Posterior vena cava (tissue), 2 donors: ENCODE results near the gene GRM4. TPM values are rescaled to one million over a fixed set of nuclear protein-coding genes. Genes with fewer than 3 reads are reported as not detected.

Experiments used
- DNase-seq: peaks from one replicate; pipeline ENCODE4 v3.0.0-alpha.2; 2020; ENCODE audit warnings: low spot score
- intact Hi-C, 2 donors: fragments of 100-400 bp; cut with DNase I; formaldehyde crosslinking; loops; one replicate each; pipeline versions ENCODE4 v1.14.1 to v1.14.2; 2022 to 2023
- total RNA-seq, 2 donors: library from RNA; stranded (reverse); fragmentation: NEBNext Ultra II Directional; extraction: Animal tissue kit (Norgen Biotek cat#: 25700); gene quantifications; one replicate each; pipeline ENCODE4 v1.2.1, GENCODE V29; 2021
- donor health status: DM: yes; HTN: yes; CAD: no.
- donor health status: DM: yes; HTN: yes; CAD: no.

Gene GRM4
- total RNA-seq, 2 donors from 2014 or later: not detected

GRCh38 chr6:34161857-34162515 lies 16.1 kb upstream of the GRM4 start:
- intact Hi-C loops: loop anchor here in 1 of 2 donors (10.0 kb wide), 1 partner anchor 443 kb away; no protein-coding TSS in a partner anchor
- peak; percentile 40 for DNase-seq

GRCh38 chr6:34159844-34160243 lies 14.0 kb upstream of the GRM4 start:
- intact Hi-C loops: loop anchor here (10.0 kb wide), 3 partner anchors 395 to 575 kb away; partner anchors contain the start of gene BAK1 (in 1 of the 2)
- peak; percentile 17 for DNase-seq

- DNase-seq: peak; percentile 11
- intact Hi-C loops: loop anchor here (10.0 kb wide), 2 partner anchors 394 to 574 kb away; partner anchors contain the start of gene BAK1 (in 1 of the 2)
These were observed 13.0 kb upstream of the GRM4 start for GRCh38 chr6:34158876-34159275.

- peak; percentile 68 for DNase-seq
- intact Hi-C loops: loop anchor here (10.0 kb wide), 2 partner anchors 393 to 573 kb away; partner anchors contain the start of gene BAK1 (in 1 of the 2)
These were observed 12.0 kb upstream of the GRM4 start for GRCh38 chr6:34157851-34158250.

GRCh38 chr6:34157236-34157830 lies 11.4 kb upstream of the GRM4 start:
- intact Hi-C loops: loop anchor here (10.0 kb wide), 2 partner anchors 393 to 573 kb away; partner anchors contain the start of gene BAK1 (in 1 of the 2)
- DNase-seq: peak; percentile 69

GRCh38 chr6:34155471-34156300 lies 9.8 kb upstream of the GRM4 start:
- peak; percentile 30 for DNase-seq
- intact Hi-C loops: loop anchor here (10.0 kb wide), 2 partner anchors 391 to 571 kb away; partner anchors contain the start of gene BAK1 (in 1 of the 2)

GRCh38 chr6:34154668-34155447 lies 9.0 kb upstream of the GRM4 start:
- intact Hi-C loops: loop anchor here (1.0 to 10.0 kb wide), 4 partner anchors 27 to 570 kb away; partner anchors contain the start of gene BAK1 (in 1 of the 2)
- peak; percentile 88 for DNase-seq

GRCh38 chr6:34152806-34153520 lies 7.1 kb upstream of the GRM4 start:
- DNase-seq: peak; percentile 50
- intact Hi-C loops: loop anchor here (5.0 to 10.0 kb wide), 3 partner anchors 381 to 568 kb away; partner anchors contain the start of gene BAK1 (in 1 of the 2)

- DNase-seq: peak; percentile 56
- intact Hi-C loops: loop anchor here (5.0 to 10.0 kb wide), 3 partner anchors 380 to 567 kb away; partner anchors contain the start of gene BAK1 (in 1 of the 2)
These were observed 6.2 kb upstream of the GRM4 start for GRCh38 chr6:34152042-34152524.

- intact Hi-C loops: loop anchor here (5.0 to 10.0 kb wide), 3 partner anchors 379 to 567 kb away; partner anchors contain the start of gene BAK1 (in 1 of the 2)
- peak; percentile 46 for DNase-seq
These were observed 5.6 kb upstream of the GRM4 start for GRCh38 chr6:34151321-34152041.

- DNase-seq: peak; percentile 71
These were observed 4.9 kb upstream of the GRM4 start for GRCh38 chr6:34150766-34151165.

GRCh38 chr6:34149831-34150400 lies 4.0 kb upstream of the GRM4 start:
- intact Hi-C loops: loop anchor here (5.0 to 10.0 kb wide), 3 partner anchors 378 to 565 kb away; partner anchors contain the start of gene BAK1 (in 1 of the 2)
- DNase-seq: peak; percentile 16

More at GRCh38 chr6:34150766-34151165, 4.9 kb upstream of the GRM4 start:
- intact Hi-C loops: loop anchor here (5.0 to 10.0 kb wide), 3 partner anchors 378 to 566 kb away; partner anchors contain the start of gene BAK1 (in 1 of the 2)

- intact Hi-C loops: no loop called here
These were observed 3.5 kb upstream of the GRM4 start for GRCh38 chr6:34149452-34149810.

GRCh38 chr6:34148631-34149451 lies 3.0 kb upstream of the GRM4 start:
- intact Hi-C loops: no loop called here
- DNase-seq: peak; percentile 36

More at GRCh38 chr6:34149452-34149810, 3.5 kb upstream of the GRM4 start:
- peak; percentile 42 for DNase-seq

GRCh38 chr6:34147906-34148630 lies 2.2 kb upstream of the GRM4 start:
- intact Hi-C loops: no loop called here
- peak; percentile 28 for DNase-seq
